ENCODE results near the gene FEZF2. TPM values are rescaled to one million over a fixed set of nuclear protein-coding genes. Genes with fewer than 3 reads are reported as not detected.

The FEZF2 gene
- total RNA-seq, 3 donors from 2014 or later (not counting 1 experiment from before 2014, with no cell fraction given), result not detected

GRCh38 chr3:62387251-62387650 lies 13.9 kb upstream of the FEZF2 start:
- Mint-ChIP-seq H3K4me1 (no peaks in the 10 kb centered on the region), H3K27ac (no peak overlapping the region), H3K27me3 (ENCODE audit: low read depth in 2 of 2) (no peaks in the 10 kb centered on the region), H3K36me3 (no peaks in the 10 kb centered on the region), H3K9me3 (peaks cover 6 to 12% of the 10 kb centered on the region in 2 donors), H3K4me3 (no peak overlapping the region)
- DNase-seq (no peak), ATAC-seq (no peak)
- H3K4me1 ChIP-seq (ENCODE audit: control insufficient read depth, insufficient read depth, low read length), result no peaks in the 10 kb centered on the region
- H3K27me3 ChIP-seq (ENCODE audit: control insufficient read depth, insufficient read depth, low read length), result no peaks in the 10 kb centered on the region
- no peak overlapping the region for H3K4me3 ChIP-seq (ENCODE audit: low read length)
- no peaks in the 10 kb centered on the region for H3K9me3 ChIP-seq (ENCODE audit: control insufficient read depth, insufficient read depth, low read length)
- no peak overlapping the region for H3K27ac ChIP-seq (ENCODE audit: low read length)
- intact Hi-C loops (cut with micrococcal nuclease), result no loop called here
- 87% methylated on average over 2 of the region's 3 CpGs for WGBS (ENCODE audit: insufficient coverage)
- no peak for TF ChIP-seq CTCF (IDR thresholded peaks at IDR 0.05)
- H3K36me3 ChIP-seq (ENCODE audit: control insufficient read depth, insufficient read depth, low read length), result no peaks in the 10 kb centered on the region

DNA sequence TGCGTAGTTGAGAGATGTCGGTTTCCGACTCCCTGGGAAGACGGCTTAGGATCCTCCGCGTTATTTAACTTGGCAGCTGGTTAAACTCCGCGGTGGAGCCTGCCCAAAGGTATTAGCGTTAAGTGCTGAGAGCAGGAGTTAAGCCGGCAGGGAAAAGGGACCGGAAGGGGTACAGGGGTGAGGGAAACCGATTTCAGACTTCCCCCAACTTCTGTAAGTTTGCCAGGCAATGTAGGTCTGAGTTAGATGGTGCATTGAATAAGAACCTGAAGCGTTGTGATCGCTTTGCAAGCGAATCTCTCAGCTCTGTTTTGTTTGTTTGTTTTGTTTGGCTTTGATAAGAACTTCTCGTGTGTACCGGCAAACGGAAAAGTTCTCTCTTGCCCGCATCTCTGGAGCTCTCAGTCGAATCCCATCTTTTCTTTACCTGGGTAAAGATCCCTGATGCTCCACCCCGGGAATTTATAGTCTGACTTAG lies 6.0 kb upstream of the FEZF2 start:
- no peak overlapping the region for H3K27ac ChIP-seq (ENCODE audit: low read length)
- peaks cover 32% of the 10 kb centered on the region for H3K27me3 ChIP-seq (ENCODE audit: control insufficient read depth, insufficient read depth, low read length)
- H3K27ac Mint-ChIP-seq, result no peak overlapping the region
- ATAC-seq, result no peak
- peaks cover 37 to 56% of the 10 kb centered on the region in 2 donors for H3K27me3 Mint-ChIP-seq (ENCODE audit: low read depth in 2 of 2)
- DNase-seq, result no peak
- peaks cover 19% of the 10 kb centered on the region for H3K36me3 Mint-ChIP-seq
- H3K4me3 ChIP-seq (ENCODE audit: low read length), result no peak overlapping the region
- H3K4me1 Mint-ChIP-seq, result no peaks in the 10 kb centered on the region
- peaks cover 3 to 6% of the 10 kb centered on the region in 2 donors for H3K9me3 Mint-ChIP-seq
- H3K9me3 ChIP-seq (ENCODE audit: control insufficient read depth, insufficient read depth, low read length), result no peaks in the 10 kb centered on the region
- no peak overlapping the region for H3K4me3 Mint-ChIP-seq
- WGBS (ENCODE audit: insufficient coverage), result 4% methylated on average over 21 of the region's 21 CpGs
- H3K36me3 ChIP-seq (ENCODE audit: control insufficient read depth, insufficient read depth, low read length), result no peaks in the 10 kb centered on the region
- TF ChIP-seq CTCF (IDR thresholded peaks at IDR 0.05), result no peak
- intact Hi-C loops (cut with micrococcal nuclease), result no loop called here
- no peaks in the 10 kb centered on the region for H3K4me1 ChIP-seq (ENCODE audit: control insufficient read depth, insufficient read depth, low read length)

DNA sequence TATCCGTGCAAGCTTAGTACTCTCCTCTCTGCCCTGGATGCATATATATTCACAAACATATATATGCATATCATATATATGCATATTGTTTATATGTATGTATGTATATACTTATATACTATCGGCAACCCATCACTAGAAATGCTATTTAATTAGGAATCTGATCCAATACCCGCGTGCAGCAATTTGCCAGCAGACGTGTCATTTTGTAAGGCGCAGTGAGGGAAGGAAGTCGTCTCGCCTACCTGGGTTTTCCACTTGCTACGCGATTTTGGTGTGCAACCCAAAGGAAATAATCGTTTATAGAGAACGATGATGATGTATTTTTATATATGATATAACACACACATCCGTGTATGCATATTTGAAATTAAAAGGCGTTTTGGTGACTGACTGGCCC lies 5.6 kb upstream of the FEZF2 start:
- H3K27me3 Mint-ChIP-seq (ENCODE audit: low read depth in 2 of 2), result peaks cover 41 to 60% of the 10 kb centered on the region in 2 donors
- Histone ChIP-seq H3K36me3 (ENCODE audit: control insufficient read depth, insufficient read depth, low read length) (no peaks in the 10 kb centered on the region), H3K4me1 (ENCODE audit: control insufficient read depth, insufficient read depth, low read length) (no peaks in the 10 kb centered on the region), H3K9me3 (ENCODE audit: control insufficient read depth, insufficient read depth, low read length) (no peaks in the 10 kb centered on the region), H3K27me3 (ENCODE audit: control insufficient read depth, insufficient read depth, low read length) (peaks cover 36% of the 10 kb centered on the region), H3K27ac (ENCODE audit: low read length) (no peak overlapping the region), H3K4me3 (ENCODE audit: low read length) (no peak overlapping the region)
- TF ChIP-seq CTCF (IDR thresholded peaks at IDR 0.05), result no peak
- intact Hi-C loops (cut with micrococcal nuclease), result no loop called here
- H3K4me1 Mint-ChIP-seq, result no peaks in the 10 kb centered on the region
- H3K9me3 Mint-ChIP-seq, result peaks cover 2 to 5% of the 10 kb centered on the region in 2 donors
- H3K36me3 Mint-ChIP-seq, result peaks cover 19% of the 10 kb centered on the region
- ATAC-seq, result no peak
- no peak overlapping the region for H3K4me3 Mint-ChIP-seq
- no peak for DNase-seq
- no peak overlapping the region for H3K27ac Mint-ChIP-seq
- WGBS (ENCODE audit: insufficient coverage), result 9% methylated on average over 10 of the region's 14 CpGs

DNA sequence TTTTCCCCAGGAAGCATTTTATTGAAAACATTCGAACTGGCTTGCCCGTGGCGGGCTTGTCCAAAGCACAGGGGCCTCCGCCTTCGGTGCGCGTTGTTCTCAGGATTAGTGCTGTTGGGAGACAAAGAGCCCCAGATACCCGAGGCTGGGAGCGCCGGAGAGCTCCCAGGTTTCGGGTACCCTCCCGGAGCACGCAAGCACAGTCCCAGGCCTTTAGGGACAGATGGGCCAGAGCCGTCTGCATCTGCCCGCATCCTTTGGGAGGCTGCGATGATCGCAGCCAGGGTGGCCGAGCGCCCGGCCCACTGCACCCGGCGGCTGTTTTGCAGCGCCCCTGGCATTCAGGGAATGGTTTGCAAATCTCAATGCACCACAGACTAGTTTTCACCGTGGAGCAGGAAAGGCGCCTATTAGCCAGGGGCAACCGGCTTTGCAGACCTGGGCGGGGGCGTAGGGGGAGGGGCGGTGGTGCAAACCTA lies 5.0 kb upstream of the FEZF2 start:
- Mint-ChIP-seq H3K4me1 (no peaks in the 10 kb centered on the region), H3K36me3 (peaks cover 19% of the 10 kb centered on the region), H3K4me3 (no peak overlapping the region), H3K27me3 (ENCODE audit: low read depth in 2 of 2) (peaks cover 42 to 63% of the 10 kb centered on the region in 2 donors), H3K27ac (no peak overlapping the region), H3K9me3 (peaks cover 0 to 2% of the 10 kb centered on the region in 2 donors)
- intact Hi-C loops (cut with micrococcal nuclease), result no loop called here
- WGBS (ENCODE audit: insufficient coverage), result 9% methylated on average over 29 of the region's 29 CpGs
- no peak overlapping the region for H3K27ac ChIP-seq (ENCODE audit: low read length)
- H3K9me3 ChIP-seq (ENCODE audit: control insufficient read depth, insufficient read depth, low read length), result no peaks in the 10 kb centered on the region
- no peaks in the 10 kb centered on the region for H3K36me3 ChIP-seq (ENCODE audit: control insufficient read depth, insufficient read depth, low read length)
- H3K4me1 ChIP-seq (ENCODE audit: control insufficient read depth, insufficient read depth, low read length), result no peaks in the 10 kb centered on the region
- no peak for DNase-seq
- no peak overlapping the region for H3K4me3 ChIP-seq (ENCODE audit: low read length)
- TF ChIP-seq CTCF (IDR thresholded peaks at IDR 0.05), result no peak
- peaks cover 40% of the 10 kb centered on the region for H3K27me3 ChIP-seq (ENCODE audit: control insufficient read depth, insufficient read depth, low read length)
- ATAC-seq, result no peak

All from natural killer cell (primary cell).